ENCODE results near the gene PM20D2.

PM20D2 gene

DNA sequence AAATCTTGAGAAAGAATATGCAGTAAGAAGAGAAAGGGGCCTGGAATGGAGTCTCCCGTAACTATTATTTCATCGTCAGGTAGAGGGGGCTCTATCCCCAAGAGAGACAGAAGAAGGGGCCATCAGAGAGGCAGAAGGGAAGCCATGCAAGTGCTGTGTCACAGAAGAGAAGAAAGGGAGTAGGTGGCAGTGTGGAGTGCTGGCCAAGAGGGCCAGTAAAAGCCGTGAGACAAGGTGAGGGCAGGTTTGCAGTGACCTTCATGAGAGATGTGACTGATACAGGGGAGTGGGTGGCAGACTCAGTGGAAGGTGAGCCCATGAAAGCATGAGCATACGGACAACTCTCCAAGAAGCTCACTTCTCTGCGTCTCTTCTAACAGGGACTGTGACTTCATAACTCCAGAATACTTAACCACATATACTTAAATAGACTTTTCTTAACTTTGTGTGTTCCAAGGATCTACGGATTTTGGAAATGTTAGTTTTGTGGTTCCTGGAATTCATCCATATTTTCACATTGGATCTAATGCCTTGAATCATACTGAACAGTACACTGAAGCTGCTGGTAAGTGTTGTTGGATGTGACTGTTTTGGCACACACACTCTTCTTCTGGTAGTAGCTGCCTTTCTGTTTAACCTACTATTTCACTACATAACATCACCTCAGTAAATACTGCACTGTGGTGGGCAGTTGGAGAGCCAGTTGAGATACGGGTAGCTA, 15.6 kb downstream of the PM20D2 start:
- Histone ChIP-seq H3K9me3 (ENCODE audit: control insufficient read depth, insufficient read depth, low read length) (no peaks in the 10 kb centered on the region), H3K9ac (ENCODE audit: low read depth, low read length) (no peak overlapping the region), H3K4me1 (ENCODE audit: insufficient read depth, low read length) (no peaks in the 10 kb centered on the region), H3K36me3 (ENCODE audit: insufficient read depth, low read length) (no peaks in the 10 kb centered on the region; the same call in 1 of the 2 replicates)

DNA sequence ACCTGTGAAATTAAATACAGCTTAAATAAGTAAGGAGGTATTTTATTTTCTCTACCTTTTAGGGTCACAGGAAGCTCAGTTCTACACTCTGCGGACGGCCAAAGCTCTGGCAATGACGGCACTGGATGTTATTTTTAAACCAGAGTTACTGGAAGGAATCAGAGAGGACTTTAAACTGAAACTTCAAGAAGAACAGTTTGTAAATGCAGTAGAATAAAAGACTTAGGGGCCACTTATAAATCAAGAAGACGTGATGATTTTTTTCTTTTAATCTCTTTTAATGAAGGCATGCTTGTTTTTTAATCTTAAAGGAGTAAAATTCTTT, 16.2 kb downstream of the PM20D2 start:
- H3K36me3 ChIP-seq (ENCODE audit: insufficient read depth, low read length) = no peaks in the 10 kb centered on the region; the same call in 1 of the 2 replicates
- no peaks in the 10 kb centered on the region for H3K4me1 ChIP-seq (ENCODE audit: insufficient read depth, low read length)

DNA sequence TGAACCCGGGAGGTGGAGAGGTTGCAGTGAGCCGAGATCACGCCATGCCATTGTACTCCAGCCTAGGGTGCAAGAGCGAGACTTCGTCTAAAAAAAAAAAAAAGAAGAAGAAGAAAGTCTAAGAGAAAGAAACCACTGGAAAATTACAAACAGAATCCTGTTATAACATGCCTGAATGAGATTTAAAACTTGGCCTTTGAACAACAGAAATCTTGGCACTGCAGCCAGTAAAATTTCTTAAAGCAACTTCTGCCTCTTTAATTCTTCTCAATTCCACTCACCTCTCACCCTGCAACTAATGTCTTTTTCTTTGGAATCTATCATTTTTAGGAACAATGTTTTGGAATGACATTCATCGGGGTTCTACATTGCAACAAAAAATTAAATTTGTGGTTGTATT, 26.3 kb downstream of the PM20D2 start:
- Histone ChIP-seq H3K9me3 (ENCODE audit: control insufficient read depth, insufficient read depth, low read length) (no peaks in the 10 kb centered on the region), H3K36me3 (ENCODE audit: insufficient read depth, low read length) (no peaks in the 10 kb centered on the region), H3K9ac (ENCODE audit: low read depth, low read length) (no peak overlapping the region), H3K4me1 (ENCODE audit: insufficient read depth, low read length) (no peaks in the 10 kb centered on the region)

More for the DNA sequence above, 16.2 kb downstream of the PM20D2 start:
- Histone ChIP-seq H3K9ac (ENCODE audit: low read depth, low read length) (no peak overlapping the region), H3K9me3 (ENCODE audit: control insufficient read depth, insufficient read depth, low read length) (no peaks in the 10 kb centered on the region)

DNA sequence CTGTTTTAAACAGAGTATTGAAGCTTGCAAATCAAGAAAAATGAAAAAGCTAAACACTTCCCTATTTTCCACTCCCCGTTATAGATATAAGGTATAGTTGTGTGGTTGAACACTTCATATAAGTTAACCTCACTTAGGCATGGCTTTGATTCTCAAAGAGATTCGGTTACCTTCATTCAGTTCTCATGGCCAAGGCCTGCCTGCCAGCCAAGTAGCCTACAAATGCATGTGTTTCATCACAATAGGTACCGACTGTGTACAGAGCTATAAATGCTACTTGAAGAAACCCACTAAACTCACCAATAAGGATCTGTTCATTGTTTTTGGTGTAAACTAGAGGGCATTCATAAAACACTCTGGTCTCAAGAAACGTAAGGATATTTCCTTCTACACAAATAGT, 27.8 kb downstream of the PM20D2 start:
- Histone ChIP-seq H3K9ac (ENCODE audit: low read depth, low read length) (no peak overlapping the region), H3K9me3 (ENCODE audit: control insufficient read depth, insufficient read depth, low read length) (no peaks in the 10 kb centered on the region), H3K36me3 (ENCODE audit: insufficient read depth, low read length) (no peaks in the 10 kb centered on the region), H3K4me1 (ENCODE audit: insufficient read depth, low read length) (no peaks in the 10 kb centered on the region)

DNA sequence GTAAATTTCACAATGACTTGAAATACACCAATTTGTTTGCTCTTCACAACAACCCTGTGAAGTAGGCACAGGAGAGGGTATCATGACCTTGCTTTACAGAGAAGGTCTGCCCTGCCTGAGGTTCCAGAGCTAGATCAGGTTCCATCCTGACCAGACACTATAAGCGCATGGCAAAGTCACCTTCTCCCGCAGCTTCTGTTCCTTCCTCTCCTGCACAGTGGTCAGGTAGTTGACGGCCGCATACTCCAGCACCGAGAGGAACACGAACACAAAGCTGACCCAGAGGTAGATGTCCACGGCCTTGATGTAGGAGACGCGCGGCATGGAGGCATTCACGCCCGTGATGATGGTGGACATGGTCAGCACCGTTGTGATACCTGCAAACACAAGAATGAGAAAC, 34.3 kb downstream of the PM20D2 start:
- Histone ChIP-seq H3K36me3 (ENCODE audit: insufficient read depth, low read length) (no peaks in the 10 kb centered on the region), H3K9ac (ENCODE audit: low read depth, low read length) (no peak overlapping the region), H3K4me1 (ENCODE audit: insufficient read depth, low read length) (no peaks in the 10 kb centered on the region), H3K9me3 (ENCODE audit: control insufficient read depth, insufficient read depth, low read length) (no peaks in the 10 kb centered on the region)

DNA sequence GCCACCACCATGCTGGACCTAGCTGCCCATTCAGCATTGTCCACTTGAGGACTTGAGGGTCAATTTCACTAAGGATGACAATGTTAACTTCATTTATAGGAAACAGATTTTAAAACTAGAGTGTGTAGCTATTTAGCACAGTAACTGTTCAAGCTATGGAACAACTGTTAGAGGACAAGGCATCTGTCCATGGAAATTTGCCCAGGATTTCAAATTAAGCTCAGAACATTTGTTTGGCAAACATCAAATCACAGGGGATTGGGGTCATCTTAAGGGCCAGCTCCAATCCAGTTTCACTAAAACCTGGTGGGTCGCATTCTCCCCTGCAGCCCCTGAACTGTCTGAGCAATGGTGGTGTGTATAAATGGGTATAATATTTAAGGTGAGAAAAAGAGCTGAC, 35.1 kb downstream of the PM20D2 start:
- Histone ChIP-seq H3K9me3 (ENCODE audit: control insufficient read depth, insufficient read depth, low read length) (no peaks in the 10 kb centered on the region), H3K9ac (ENCODE audit: low read depth, low read length) (no peak overlapping the region), H3K36me3 (ENCODE audit: insufficient read depth, low read length) (no peaks in the 10 kb centered on the region), H3K4me1 (ENCODE audit: insufficient read depth, low read length) (no peaks in the 10 kb centered on the region)

DNA sequence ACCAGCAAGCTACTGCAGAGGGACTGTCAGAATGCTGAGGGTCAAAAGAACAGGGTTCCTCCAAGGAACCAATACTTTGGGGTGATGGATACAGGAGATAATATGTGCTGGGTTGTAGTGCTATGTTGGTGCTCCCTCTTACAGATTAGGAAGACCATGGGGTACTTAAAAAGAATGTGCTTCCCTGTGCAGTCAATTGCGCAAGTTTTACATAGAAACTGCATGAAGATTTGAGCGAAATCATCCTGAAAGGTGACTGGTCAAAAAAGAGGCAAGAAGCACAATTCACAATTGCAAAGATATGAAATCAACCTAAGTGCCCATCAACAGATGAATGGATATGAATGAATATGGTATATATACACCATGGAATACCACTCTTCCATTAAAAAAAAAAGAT, 37.4 kb downstream of the PM20D2 start:
- H3K9ac ChIP-seq (ENCODE audit: low read depth, low read length) = no peak overlapping the region
- H3K4me1 ChIP-seq (ENCODE audit: insufficient read depth, low read length) = no peaks in the 10 kb centered on the region
- H3K9me3 ChIP-seq (ENCODE audit: control insufficient read depth, insufficient read depth, low read length) = no peaks in the 10 kb centered on the region
- no peaks in the 10 kb centered on the region for H3K36me3 ChIP-seq (ENCODE audit: insufficient read depth, low read length)

DNA sequence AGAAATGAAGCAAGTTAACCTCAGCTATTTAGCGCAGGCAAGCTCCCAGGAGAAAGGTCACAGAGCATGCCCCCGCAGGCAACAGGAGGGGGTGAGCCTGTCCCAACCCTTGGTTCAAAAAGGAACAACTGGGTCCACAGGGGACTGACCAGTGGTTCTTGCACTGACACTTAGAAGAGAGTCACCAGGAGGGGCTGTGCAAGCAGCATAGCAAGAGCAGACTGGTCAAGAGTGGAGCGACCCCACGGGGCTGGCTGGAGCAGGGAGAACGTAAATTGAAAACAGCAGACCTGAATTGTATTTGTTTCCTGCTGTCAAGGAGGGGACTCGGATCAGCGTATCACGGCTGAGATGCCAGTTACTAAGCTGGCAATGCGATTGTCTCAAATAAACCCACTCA, 38.5 kb downstream of the PM20D2 start:
- Histone ChIP-seq H3K36me3 (ENCODE audit: insufficient read depth, low read length) (no peaks in the 10 kb centered on the region), H3K9ac (ENCODE audit: low read depth, low read length) (no peak overlapping the region), H3K4me1 (ENCODE audit: insufficient read depth, low read length) (no peaks in the 10 kb centered on the region), H3K9me3 (ENCODE audit: control insufficient read depth, insufficient read depth, low read length) (no peaks in the 10 kb centered on the region)

DNA sequence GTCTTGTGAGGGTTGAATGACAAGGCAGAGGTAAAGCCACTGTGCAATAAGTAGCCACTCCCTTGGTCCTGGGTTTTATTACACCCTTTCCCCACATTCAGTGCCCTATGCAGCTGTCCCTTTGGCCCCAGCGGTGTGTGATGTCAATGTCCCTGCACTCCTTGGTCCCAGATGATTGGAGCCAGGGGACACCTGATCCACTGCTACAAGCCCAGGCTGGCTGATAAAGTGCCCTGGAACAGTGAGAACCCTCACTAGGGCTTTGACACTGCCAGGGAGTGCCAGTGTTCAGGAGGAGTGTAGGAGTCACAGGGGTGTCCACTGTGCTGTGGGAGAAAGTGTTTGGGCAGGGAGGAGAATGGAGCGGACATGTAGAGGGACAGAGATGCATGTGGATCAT, 40.9 kb downstream of the PM20D2 start:
- Histone ChIP-seq H3K4me1 (ENCODE audit: insufficient read depth, low read length) (peaks cover 15% of the 10 kb centered on the region; the same call in 1 of the 2 replicates), H3K9me3 (ENCODE audit: control insufficient read depth, insufficient read depth, low read length) (no peaks in the 10 kb centered on the region), H3K9ac (ENCODE audit: low read depth, low read length) (no peak overlapping the region), H3K36me3 (ENCODE audit: insufficient read depth, low read length) (no peaks in the 10 kb centered on the region)

DNA sequence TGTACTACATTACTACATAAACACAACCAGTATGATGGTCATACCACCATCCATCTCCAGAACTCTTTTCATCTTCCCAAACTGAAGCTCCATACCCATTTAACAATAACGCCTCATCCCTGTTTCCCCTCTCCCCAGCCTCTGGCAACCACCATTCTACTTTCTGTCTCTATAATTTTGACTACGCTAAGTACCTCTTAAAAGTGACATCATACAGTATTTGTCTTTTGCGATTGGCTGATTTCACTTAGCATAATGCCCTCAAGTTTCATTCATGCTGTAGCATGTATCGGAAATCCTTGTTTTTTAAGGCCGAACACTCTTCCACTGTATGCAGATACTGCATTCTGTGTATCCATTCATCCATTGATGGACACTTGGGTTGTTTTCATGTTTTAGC, 41.6 kb downstream of the PM20D2 start:
- no peaks in the 10 kb centered on the region for H3K36me3 ChIP-seq (ENCODE audit: insufficient read depth, low read length)
- peaks cover 15% of the 10 kb centered on the region; the same call in 1 of the 2 replicates for H3K4me1 ChIP-seq (ENCODE audit: insufficient read depth, low read length)
- no peaks in the 10 kb centered on the region for H3K9me3 ChIP-seq (ENCODE audit: control insufficient read depth, insufficient read depth, low read length)
- H3K9ac ChIP-seq (ENCODE audit: low read depth, low read length) = no peak overlapping the region

DNA sequence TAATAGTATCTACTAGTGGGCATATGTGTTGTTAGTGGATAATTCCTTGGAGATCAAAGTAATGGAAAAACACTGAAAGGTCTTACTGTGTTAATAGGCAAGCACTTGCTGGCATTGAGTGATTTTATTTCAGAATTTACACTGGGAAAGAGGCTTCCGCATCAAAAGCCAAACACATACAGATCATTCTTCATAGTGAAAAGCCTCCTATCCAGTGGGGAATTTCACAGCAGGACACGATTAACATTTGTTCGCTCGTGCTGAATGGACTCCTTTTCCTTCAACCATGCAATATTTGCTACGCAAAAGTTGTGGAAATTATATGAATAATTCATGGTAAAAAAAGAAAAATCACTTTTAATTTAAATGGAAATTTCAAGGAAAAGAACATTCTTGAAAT, 44.9 kb downstream of the PM20D2 start:
- Histone ChIP-seq H3K36me3 (ENCODE audit: insufficient read depth, low read length) (no peaks in the 10 kb centered on the region), H3K9ac (ENCODE audit: low read depth, low read length) (no peak overlapping the region), H3K9me3 (ENCODE audit: control insufficient read depth, insufficient read depth, low read length) (peaks cover 7% of the 10 kb centered on the region; the same call in 1 of the 2 replicates), H3K4me1 (ENCODE audit: insufficient read depth, low read length) (peaks cover 15% of the 10 kb centered on the region; the same call in 1 of the 2 replicates)

DNA sequence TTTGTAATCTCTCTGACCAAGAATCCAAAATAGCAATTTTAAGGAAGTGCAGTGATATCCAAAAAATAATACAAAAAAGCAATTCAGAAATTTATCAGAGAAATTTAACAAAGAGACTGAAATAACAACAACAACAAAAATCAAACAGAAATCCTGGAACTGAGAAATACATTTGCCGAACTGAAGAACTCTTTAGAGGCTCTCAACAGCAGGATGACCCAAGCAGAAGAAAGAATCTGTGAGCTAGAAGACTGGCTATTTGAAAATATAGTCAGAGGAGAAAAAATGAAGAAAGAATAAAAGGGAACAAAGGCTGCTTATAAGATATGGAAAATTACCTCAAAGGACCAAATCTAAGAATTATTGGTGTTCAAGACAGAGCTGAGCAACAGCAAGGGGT, 48.7 kb downstream of the PM20D2 start:
- Histone ChIP-seq H3K4me1 (ENCODE audit: insufficient read depth, low read length) (peaks cover 25% of the 10 kb centered on the region), H3K36me3 (ENCODE audit: insufficient read depth, low read length) (no peaks in the 10 kb centered on the region), H3K9me3 (ENCODE audit: control insufficient read depth, insufficient read depth, low read length) (peaks cover 7% of the 10 kb centered on the region; the same call in 1 of the 2 replicates), H3K9ac (ENCODE audit: low read depth, low read length) (no peak overlapping the region)

DNA sequence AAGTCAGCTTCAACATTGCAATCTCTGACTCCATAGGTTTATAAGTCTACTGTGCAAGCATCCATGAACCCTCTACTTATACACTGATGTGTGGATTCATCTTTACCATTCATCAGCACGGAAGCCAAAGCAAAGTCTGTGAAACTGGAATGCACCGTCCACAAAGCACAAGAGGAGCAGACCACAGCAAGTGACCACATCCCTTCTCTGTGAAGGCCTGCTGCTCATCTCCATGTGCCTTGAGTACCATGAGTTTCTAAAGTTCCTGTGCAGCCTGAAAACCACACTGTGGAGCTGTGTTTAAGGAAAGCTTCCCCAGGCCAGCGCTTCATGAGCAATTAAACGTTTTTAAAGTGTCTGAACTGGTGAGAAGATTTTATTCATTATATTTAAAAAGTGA, 51.3 kb downstream of the PM20D2 start:
- Histone ChIP-seq H3K9ac (ENCODE audit: low read depth, low read length) (no peak overlapping the region), H3K4me1 (ENCODE audit: insufficient read depth, low read length) (peaks cover 10% of the 10 kb centered on the region; the same call in 1 of the 2 replicates), H3K36me3 (ENCODE audit: insufficient read depth, low read length) (no peaks in the 10 kb centered on the region), H3K9me3 (ENCODE audit: control insufficient read depth, insufficient read depth, low read length) (peaks cover 7% of the 10 kb centered on the region; the same call in 1 of the 2 replicates)

DNA sequence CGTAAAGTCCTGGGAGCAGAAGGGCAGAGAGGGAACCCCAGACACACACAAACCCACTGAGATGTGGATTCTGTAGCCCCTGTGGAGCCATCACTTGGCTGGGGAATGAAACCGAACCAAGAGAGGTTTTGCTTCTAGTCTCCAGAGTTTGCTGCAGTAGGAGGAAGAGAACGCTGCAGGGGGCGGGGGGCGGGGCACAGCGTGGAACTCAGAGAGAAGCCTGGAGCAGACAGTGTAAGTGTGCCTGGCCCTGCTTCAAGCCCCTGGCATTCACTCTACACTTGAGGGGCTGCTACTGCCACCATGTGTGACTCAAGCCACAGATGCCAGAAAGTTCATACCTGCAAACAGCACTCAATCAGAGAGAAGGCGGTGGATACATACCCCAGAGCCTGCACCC, 52.4 kb downstream of the PM20D2 start:
- Histone ChIP-seq H3K9me3 (ENCODE audit: control insufficient read depth, insufficient read depth, low read length) (peaks cover 7% of the 10 kb centered on the region; the same call in 1 of the 2 replicates), H3K4me1 (ENCODE audit: insufficient read depth, low read length) (peaks cover 10% of the 10 kb centered on the region; the same call in 1 of the 2 replicates), H3K36me3 (ENCODE audit: insufficient read depth, low read length) (no peaks in the 10 kb centered on the region), H3K9ac (ENCODE audit: low read depth, low read length) (no peak overlapping the region)

DNA sequence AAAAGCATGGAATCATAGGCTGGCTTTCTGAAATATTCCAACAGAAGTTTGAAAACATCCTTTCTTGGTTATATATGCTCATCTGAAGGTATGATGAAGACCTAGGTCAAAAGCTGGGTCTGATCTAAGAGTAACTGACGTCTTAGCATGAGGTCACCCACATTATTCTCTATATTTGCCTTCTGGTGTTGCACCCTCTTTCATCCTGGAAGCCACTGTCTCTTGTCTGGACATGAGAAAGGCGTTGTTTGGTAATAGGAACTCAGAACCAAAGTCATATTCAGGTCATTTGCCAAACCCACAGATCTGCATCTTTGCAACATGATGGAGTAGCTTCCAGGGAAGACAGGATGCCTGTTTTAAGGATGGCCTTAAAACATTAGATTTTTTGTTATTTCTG, 53.7 kb downstream of the PM20D2 start:
- H3K36me3 ChIP-seq (ENCODE audit: insufficient read depth, low read length) = no peaks in the 10 kb centered on the region
- H3K4me1 ChIP-seq (ENCODE audit: insufficient read depth, low read length) = peaks cover 10% of the 10 kb centered on the region; the same call in 1 of the 2 replicates
- H3K9me3 ChIP-seq (ENCODE audit: control insufficient read depth, insufficient read depth, low read length) = peaks cover 7% of the 10 kb centered on the region; the same call in 1 of the 2 replicates
- no peak overlapping the region for H3K9ac ChIP-seq (ENCODE audit: low read depth, low read length)
